Panc1 (cell line): ENCODE results near the gene HPCAL1.

Experiments
- TCF7L2 ChIP-seq: IDR thresholded peaks from 2 replicates; pipeline ENCODE4 v1.6.1; 2011; ENCODE audit warnings: mild to moderate bottlenecking, low read depth, low read length, inconsistent platforms
- TF ChIP-seq, protein P1 (sequence below): fragments of 450-650 bp; IDR thresholded peaks from 2 replicates; pipeline ENCODE4 v1.5.1; 2017; ENCODE audit warnings: mild to moderate bottlenecking

DNA sequence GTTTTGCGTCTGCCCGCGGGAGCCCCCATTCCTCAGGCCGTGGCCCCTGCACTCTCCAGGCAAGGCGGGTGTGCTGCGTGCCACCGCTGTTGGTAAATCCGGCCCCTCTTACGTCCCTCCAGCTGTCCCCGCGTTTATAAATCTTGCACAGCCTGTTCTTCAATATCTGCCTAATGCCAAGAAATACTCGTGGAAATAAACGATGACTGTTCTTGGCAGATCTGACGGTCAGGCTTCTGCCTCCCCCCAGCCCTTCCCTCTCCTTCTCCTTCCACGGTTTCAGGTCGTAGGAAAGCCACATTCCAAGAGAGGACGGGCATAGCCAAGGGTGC is 124.9 kb downstream of the HPCAL1 start:
- TF ChIP-seq, protein P1, sequence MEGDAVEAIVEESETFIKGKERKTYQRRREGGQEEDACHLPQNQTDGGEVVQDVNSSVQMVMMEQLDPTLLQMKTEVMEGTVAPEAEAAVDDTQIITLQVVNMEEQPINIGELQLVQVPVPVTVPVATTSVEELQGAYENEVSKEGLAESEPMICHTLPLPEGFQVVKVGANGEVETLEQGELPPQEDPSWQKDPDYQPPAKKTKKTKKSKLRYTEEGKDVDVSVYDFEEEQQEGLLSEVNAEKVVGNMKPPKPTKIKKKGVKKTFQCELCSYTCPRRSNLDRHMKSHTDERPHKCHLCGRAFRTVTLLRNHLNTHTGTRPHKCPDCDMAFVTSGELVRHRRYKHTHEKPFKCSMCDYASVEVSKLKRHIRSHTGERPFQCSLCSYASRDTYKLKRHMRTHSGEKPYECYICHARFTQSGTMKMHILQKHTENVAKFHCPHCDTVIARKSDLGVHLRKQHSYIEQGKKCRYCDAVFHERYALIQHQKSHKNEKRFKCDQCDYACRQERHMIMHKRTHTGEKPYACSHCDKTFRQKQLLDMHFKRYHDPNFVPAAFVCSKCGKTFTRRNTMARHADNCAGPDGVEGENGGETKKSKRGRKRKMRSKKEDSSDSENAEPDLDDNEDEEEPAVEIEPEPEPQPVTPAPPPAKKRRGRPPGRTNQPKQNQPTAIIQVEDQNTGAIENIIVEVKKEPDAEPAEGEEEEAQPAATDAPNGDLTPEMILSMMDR, result no peak
- no peak for TF ChIP-seq TCF7L2
